NCI-H146 treated with DMSO at 0.1 percent for 48 hours (cell line): ENCODE data around the gene MLST8.
"Not testable (repeated sequence)": the region's sequence is repeated elsewhere in the genome, so short reads cannot be mapped to it uniquely, and the experiment has no call there.

Experiments used
- DNase-seq: peaks from one replicate; lab custom pipeline; 2025; ENCODE audit not compliant: unreplicated experiment; lab: John Stamatoyannopoulos, UW

MLST8 gene

GRCh38 chr16:2190002-2190658, 15.1 kb upstream of the MLST8 start:
- DNase-seq = no peak

- DNase-seq = no peak
These were observed 14.4 kb upstream of the MLST8 start for GRCh38 chr16:2190659-2191445.

GRCh38 chr16:2191446-2191706, 13.9 kb upstream of the MLST8 start:
- DNase-seq = no peak

GRCh38 chr16:2194166-2194834, 11.0 kb upstream of the MLST8 start:
- no peak for DNase-seq

GRCh38 chr16:2194852-2195321, 10.4 kb upstream of the MLST8 start:
- peak; percentile 66 for DNase-seq

- DNase-seq = peak; percentile 26
These were observed 9.7 kb upstream of the MLST8 start for GRCh38 chr16:2195322-2196161.

- DNase-seq = no peak
These were observed 8.9 kb upstream of the MLST8 start, which contains the start of gene CASKIN1 for GRCh38 chr16:2196162-2196980. Gene CASKIN1 (minus strand): TSS chr16:2196605. CDS start chr16:2196432, 173 bp downstream.

- DNase-seq = no peak
These were observed 8.2 kb upstream of the MLST8 start for GRCh38 chr16:2196981-2197511.

- DNase-seq = no peak
These were observed 7.5 kb upstream of the MLST8 start for GRCh38 chr16:2197765-2198164.

GRCh38 chr16:2198283-2198682, 7.0 kb upstream of the MLST8 start:
- DNase-seq = no peak

- DNase-seq = no peak
These were observed 6.2 kb upstream of the MLST8 start for GRCh38 chr16:2199095-2199494.

- no peak for DNase-seq
These were observed 5.6 kb upstream of the MLST8 start for GRCh38 chr16:2199621-2200139.

- no peak for DNase-seq
These were observed 4.9 kb upstream of the MLST8 start for GRCh38 chr16:2200313-2200712.

GRCh38 chr16:2203119-2203688, 2.0 kb upstream of the MLST8 start:
- not testable (repeated sequence) for DNase-seq

GRCh38 chr16:2204416-2205103, 694 bp upstream of the MLST8 start:
- DNase-seq = no peak

GRCh38 chr16:2205967-2206313, 686 bp downstream of the MLST8 start:
- DNase-seq = no peak

GRCh38 chr16:2206420-2206779, 1.1 kb downstream of the MLST8 start:
- DNase-seq = no peak

GRCh38 chr16:2206780-2207433, 1.7 kb downstream of the MLST8 start:
- no peak for DNase-seq

- DNase-seq = no peak
These were observed 2.6 kb downstream of the MLST8 start for GRCh38 chr16:2207872-2208271.
